Left lung (tissue), 10 donors: ENCODE data around the gene UBAP2L. TPM values are rescaled to one million over a fixed set of nuclear protein-coding genes. Genes with fewer than 3 reads are reported as not detected.

Experiments used
- ATAC-seq: fragments of 200-7000 bp; cut with Tn5 transposase; one replicate; pipeline ENCODE4 v1.9.1; 2020; ENCODE audit warnings: moderate library complexity
- DNase-seq, 4 donors: peaks; one replicate each; pipeline ENCODE4 v3.0.0-alpha.2; 2013 to 2020
- H3K27ac ChIP-seq, 2 donors: fragments of 200-600 bp; sonication (generic) in 1 of 2; one replicate each; pipeline versions ENCODE4 v1.5.0 to v1.8.0; 2020 to 2021
- H3K27me3 ChIP-seq, 2 donors: fragments of 200-600 bp; sonication (generic) in 1 of 2; one replicate each; pipeline versions ENCODE4 v1.5.0 to v1.8.0; 2020 to 2021
- H3K36me3 ChIP-seq, 2 donors: fragments of 200-600 bp; sonication (generic) in 1 of 2; one replicate each; pipeline versions ENCODE4 v1.5.0 to v1.8.0; 2020 to 2021
- H3K4me1 ChIP-seq, 2 donors: fragments of 200-600 bp; one replicate each; pipeline ENCODE4 v1.8.0; 2021
- H3K4me3 ChIP-seq, 2 donors: fragments of 200-600 bp; sonication (generic) in 1 of 2; one replicate each; pipeline versions ENCODE4 v1.5.0 to v1.8.0; 2020 to 2021; ENCODE audit warnings: mild to moderate bottlenecking in 1 of 2
- H3K9me3 ChIP-seq, 2 donors: fragments of 200-600 bp; sonication (generic) in 1 of 2; one replicate each; pipeline versions ENCODE4 v1.5.0 to v1.8.0; 2020 to 2021
- intact Hi-C, 2 donors: fragments of 100-400 bp; cut with DNase I; formaldehyde crosslinking; loops; one replicate each; pipeline versions ENCODE4 v1.11.2 to v1.14.2; 2022
- polyA plus RNA-seq, 6 donors: library from polyadenylated mRNA; unstranded; fragments of 120-200 nt; gene quantifications; one replicate each; pipeline ENCODE4 v1.2.1, GENCODE V29; 2013; ENCODE audit not compliant: insufficient read length in 6 of 6
- total RNA-seq, 2 donors: library from RNA; stranded (reverse); fragmentation: NEBNext Ultra II Directional; extraction: Animal tissue kit (Norgen Biotek cat#: 25700); gene quantifications; one replicate each; pipeline ENCODE4 v1.2.1, GENCODE V29; 2021
- TF ChIP-seq, protein P1 (sequence below), 2 donors: fragments of 200-600 bp; sonication (generic) in 1 of 2; IDR thresholded peaks; one replicate each; pipeline versions ENCODE4 v1.5.0 to v1.8.0; 2021; ENCODE audit warnings: antibody characterized with exemption in 2 of 2
- donor health status: DM: no; HTN: yes; CAD: no.
- donor health status: DM: no; HTN: no; CAD: no.

Gene UBAP2L
- total and polyA plus RNA-seq, 8 donors = 131 to 201 (median 174) TPM

DNA sequence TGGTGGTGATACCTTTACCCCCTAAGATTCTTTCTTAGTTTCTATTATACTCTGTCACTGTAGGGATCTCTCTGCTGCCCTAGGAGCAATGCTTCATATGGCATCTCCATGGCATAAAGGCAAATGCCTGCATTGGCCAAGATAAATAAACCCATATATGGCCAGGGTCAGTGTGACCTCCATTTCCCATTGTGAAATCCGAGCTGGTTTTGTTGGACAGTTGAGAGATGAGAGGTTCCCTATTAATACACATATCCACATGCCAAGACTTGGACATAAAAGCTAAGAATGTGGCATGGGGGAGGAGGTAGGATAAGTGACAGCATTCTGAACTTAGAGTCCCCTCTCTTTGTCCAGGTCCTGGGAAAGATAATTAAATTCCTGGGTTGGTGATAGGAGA is 30.2 kb upstream of the UBAP2L start:
- Histone ChIP-seq H3K4me1 (no peaks in the 10 kb centered on the region), H3K27me3 (no peaks in the 10 kb centered on the region), H3K4me3 (no peak overlapping the region), H3K36me3 (no peaks in the 10 kb centered on the region), H3K27ac (no peak overlapping the region), H3K9me3 (no peaks in the 10 kb centered on the region)
- intact Hi-C loops = no loop called here
- peak; percentile 9 for ATAC-seq
- DNase-seq = no peak
- TF ChIP-seq, protein P1, sequence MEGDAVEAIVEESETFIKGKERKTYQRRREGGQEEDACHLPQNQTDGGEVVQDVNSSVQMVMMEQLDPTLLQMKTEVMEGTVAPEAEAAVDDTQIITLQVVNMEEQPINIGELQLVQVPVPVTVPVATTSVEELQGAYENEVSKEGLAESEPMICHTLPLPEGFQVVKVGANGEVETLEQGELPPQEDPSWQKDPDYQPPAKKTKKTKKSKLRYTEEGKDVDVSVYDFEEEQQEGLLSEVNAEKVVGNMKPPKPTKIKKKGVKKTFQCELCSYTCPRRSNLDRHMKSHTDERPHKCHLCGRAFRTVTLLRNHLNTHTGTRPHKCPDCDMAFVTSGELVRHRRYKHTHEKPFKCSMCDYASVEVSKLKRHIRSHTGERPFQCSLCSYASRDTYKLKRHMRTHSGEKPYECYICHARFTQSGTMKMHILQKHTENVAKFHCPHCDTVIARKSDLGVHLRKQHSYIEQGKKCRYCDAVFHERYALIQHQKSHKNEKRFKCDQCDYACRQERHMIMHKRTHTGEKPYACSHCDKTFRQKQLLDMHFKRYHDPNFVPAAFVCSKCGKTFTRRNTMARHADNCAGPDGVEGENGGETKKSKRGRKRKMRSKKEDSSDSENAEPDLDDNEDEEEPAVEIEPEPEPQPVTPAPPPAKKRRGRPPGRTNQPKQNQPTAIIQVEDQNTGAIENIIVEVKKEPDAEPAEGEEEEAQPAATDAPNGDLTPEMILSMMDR (IDR thresholded peaks at IDR 0.05) = no peak

DNA sequence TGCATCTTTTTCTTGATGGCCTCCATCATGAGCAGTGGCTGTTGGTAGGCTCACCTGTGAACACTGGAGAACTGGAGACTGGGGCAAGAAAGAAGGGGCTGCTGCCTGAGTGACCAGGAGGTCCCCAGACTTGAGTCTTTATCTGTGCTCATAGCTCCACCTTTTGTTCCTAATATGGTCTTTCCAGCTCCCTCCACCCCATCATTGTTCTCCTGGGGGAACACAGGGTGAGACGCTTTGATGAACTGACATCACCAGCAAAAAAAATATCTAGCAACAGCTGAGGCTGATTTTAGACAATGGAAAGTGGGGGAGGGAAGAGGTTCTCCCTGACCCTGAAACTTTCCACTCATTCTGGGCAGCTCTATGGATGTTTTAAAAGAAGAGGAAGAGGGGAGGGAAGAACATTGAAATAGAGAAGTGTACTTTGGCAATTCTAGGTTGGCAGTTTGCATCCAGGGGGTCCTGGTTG is 28.7 kb upstream of the UBAP2L start, which contains the start of gene TPM3:
Gene TPM3 (minus strand): TSS at position 111 of the 472 bp plus-strand sequence. CDS start 82 bp downstream, at position 29.
- DNase-seq (peak in 1 of 4 donors; percentile 6), ATAC-seq (no peak)
- no peaks in the 10 kb centered on the region for H3K36me3 ChIP-seq
- H3K27me3 ChIP-seq = no peaks in the 10 kb centered on the region
- H3K9me3 ChIP-seq = no peaks in the 10 kb centered on the region
- no peak within 1 kb of the TSS for H3K27ac ChIP-seq
- TF ChIP-seq, protein P1 (IDR thresholded peaks at IDR 0.05) = no peak
- H3K4me3 ChIP-seq = no peak within 1 kb of the TSS
- no peaks in the 10 kb centered on the region for H3K4me1 ChIP-seq
- intact Hi-C loops = no loop called here

DNA sequence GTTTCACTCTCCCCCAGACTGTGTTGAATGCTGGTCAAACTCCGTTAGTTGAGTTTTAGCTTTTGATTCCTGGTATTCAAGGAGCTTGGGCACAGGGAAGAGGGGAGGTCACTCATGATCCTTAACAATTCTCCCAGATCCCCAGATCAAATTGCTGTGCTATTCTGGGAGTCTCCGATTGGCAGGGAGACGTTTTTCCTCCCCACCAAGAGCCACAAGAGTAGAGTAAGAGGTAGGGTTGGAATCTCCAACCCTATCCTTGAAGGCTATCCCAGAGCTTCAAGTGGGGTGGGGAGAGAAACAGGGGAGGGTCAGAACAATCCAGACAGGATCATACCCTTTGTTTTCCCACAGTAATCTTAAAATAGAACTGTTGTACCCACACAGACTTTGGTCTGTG is 28.3 kb upstream of the UBAP2L start:
- no peak overlapping the region for H3K27ac ChIP-seq

DNA sequence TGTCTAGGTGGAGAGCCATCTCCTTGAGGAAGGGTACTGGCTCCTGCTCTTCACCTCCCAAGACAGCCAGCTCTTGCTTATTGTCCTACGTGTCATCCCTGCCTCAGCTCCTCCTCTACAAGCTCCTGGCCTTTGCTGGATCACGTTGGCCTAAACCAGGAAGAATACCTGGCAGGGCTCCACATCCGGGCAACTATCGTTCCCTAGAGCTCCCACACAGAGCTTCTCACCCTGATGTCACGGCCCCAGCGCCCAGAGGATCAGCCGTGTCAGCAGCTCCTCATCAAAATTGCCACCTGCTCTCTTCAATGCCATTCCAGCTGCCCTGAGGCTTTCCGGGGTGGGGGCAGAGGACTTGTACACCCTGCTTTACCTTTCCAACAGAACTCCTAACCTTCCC is 26.9 kb upstream of the UBAP2L start:
- Histone ChIP-seq H3K36me3 (no peaks in the 10 kb centered on the region), H3K9me3 (no peaks in the 10 kb centered on the region), H3K27ac (no peak overlapping the region), H3K4me1 (peaks cover 0 to 2% of the 10 kb centered on the region in 2 donors), H3K4me3 (no peak overlapping the region), H3K27me3 (no peaks in the 10 kb centered on the region)
- TF ChIP-seq, protein P1 (IDR thresholded peaks at IDR 0.05) = no peak
- DNase-seq (no peak), ATAC-seq (no peak)
- intact Hi-C loops = no loop called here

More for the DNA sequence above, 28.3 kb upstream of the UBAP2L start:
- Histone ChIP-seq H3K27me3 (no peaks in the 10 kb centered on the region), H3K36me3 (no peaks in the 10 kb centered on the region), H3K9me3 (no peaks in the 10 kb centered on the region), H3K4me3 (no peak overlapping the region), H3K4me1 (no peaks in the 10 kb centered on the region)
- TF ChIP-seq, protein P1 (IDR thresholded peaks at IDR 0.05) = no peak
- ATAC-seq (no peak), DNase-seq (no peak)
- intact Hi-C loops = no loop called here

DNA sequence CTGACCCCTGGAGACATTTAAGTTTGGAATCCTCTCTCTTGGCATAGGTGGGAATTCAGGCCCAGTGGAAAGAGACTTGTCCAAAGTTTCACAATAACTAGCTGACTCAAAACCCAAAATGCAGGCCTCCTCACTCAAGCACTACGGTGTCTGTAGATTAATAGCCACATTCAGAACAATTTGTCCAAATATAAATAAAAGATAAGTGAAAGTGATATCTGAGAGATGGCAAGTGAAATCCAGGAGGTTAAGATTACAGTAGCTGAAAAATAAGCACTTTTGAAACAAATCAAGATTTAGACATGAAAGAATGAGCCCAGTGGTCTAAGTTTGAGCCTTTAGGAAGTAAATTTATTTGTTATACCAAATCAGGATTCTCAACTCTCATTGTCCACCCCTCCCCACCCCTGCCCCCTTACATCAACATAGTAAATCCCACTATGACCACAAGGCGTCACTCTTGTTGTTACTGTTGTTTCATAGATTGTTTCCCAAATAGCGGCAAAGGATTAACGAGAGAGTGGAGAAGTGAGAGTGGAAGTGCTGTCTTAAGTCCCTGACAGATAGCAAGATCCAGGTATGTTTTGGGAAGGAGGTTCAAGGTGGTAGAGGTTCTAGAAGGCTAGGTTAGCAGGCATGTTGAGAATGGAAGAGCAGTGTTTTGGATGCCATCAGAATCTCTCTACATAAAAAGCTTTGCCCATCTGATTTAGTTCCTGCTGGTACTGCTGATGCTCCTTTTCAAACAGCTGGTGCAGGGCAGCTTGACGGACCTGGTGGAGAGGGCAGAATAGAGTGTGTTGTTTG is 21.8 kb upstream of the UBAP2L start:
- TF ChIP-seq, protein P1 (IDR thresholded peaks at IDR 0.05) = peak; percentile 29 to 36
- no peaks in the 10 kb centered on the region for H3K9me3 ChIP-seq
- no peaks in the 10 kb centered on the region for H3K27me3 ChIP-seq
- peak; percentile 76 for ATAC-seq
- peak in 2 of 4 donors; percentile 60 to 76 for DNase-seq
- peaks cover 6 to 7% of the 10 kb centered on the region in 2 donors for H3K4me1 ChIP-seq
- no peak overlapping the region for H3K4me3 ChIP-seq
- peak overlapping the region; percentile 1 to 10 for H3K27ac ChIP-seq
- intact Hi-C loops = no loop called here
- no peaks in the 10 kb centered on the region for H3K36me3 ChIP-seq
